Measurements from ENCODE around the gene SRGAP2C.
"Not testable (repeated sequence)": the region's sequence is repeated elsewhere in the genome, so short reads cannot be mapped to it uniquely, and the experiment has no call there.

GRCh38 chr1:121283587-121284180, 98.9 kb downstream of the SRGAP2C start:
- not testable (repeated sequence) for TF ChIP-seq TAF1 (IDR thresholded peaks at IDR 0.05; ENCODE audit: low read depth); CTCF (IDR thresholded peaks at IDR 0.05; ENCODE audit: poor library complexity, severe bottlenecking); REST (IDR thresholded peaks at IDR 0.05; ENCODE audit: borderline replicate concordance); EZH2 (IDR thresholded peaks at IDR 0.05; ENCODE audit: borderline replicate concordance, insufficient read depth, low read length, poor library complexity, severe bottlenecking); EP300 (conservative IDR thresholded peaks at IDR 0.05; ENCODE audit: poor library complexity, severe bottlenecking); POLR2AphosphoS5 (IDR thresholded peaks at IDR 0.05); SMC3 (conservative IDR thresholded peaks at IDR 0.05; ENCODE audit: poor library complexity); RAD21 (conservative IDR thresholded peaks at IDR 0.05)

All from neural cell (in vitro differentiated cells).